Trophoblast cell (in vitro differentiated cells and primary cell): ENCODE results near the gene PHLDB2.
A peak's percentile ranks its signal among the peaks of the same experiment; 100 is the strongest.

Experiments
- DNase-seq, 2 donors: peaks; one replicate each; pipeline ENCODE4 v3.0.0-alpha.2; 2016
- H2AFZ ChIP-seq: 2 replicates; pipeline ENCODE4 v1.6.1; 2013; ENCODE audit warnings: low read length, moderate library complexity, mild to moderate bottlenecking; ENCODE audit not compliant: insufficient read depth, poor library complexity
- H2AK5ac ChIP-seq: 2 replicates; pipeline ENCODE4 v1.6.1; 2013; ENCODE audit warnings: mild to moderate bottlenecking, low read length
- H2BK120ac ChIP-seq: 2 replicates; pipeline ENCODE4 v1.6.1; 2013; ENCODE audit warnings: low read length, mild to moderate bottlenecking, moderate library complexity; ENCODE audit not compliant: insufficient read depth, poor library complexity
- H2BK12ac ChIP-seq: 2 replicates; pipeline ENCODE4 v1.6.1; 2013; ENCODE audit warnings: mild to moderate bottlenecking, low read length, moderate library complexity
- H2BK5ac ChIP-seq: 2 replicates; pipeline ENCODE4 v1.6.1; 2013; ENCODE audit warnings: low read length, low read depth, moderate library complexity, mild to moderate bottlenecking; ENCODE audit not compliant: poor library complexity
- H3K14ac ChIP-seq: 2 replicates; pipeline ENCODE4 v1.6.1; 2013; ENCODE audit warnings: mild to moderate bottlenecking, low read length
- H3K18ac ChIP-seq: 2 replicates; pipeline ENCODE4 v1.6.1; 2013; ENCODE audit warnings: mild to moderate bottlenecking, low read length
- H3K23ac ChIP-seq: 2 replicates; pipeline ENCODE4 v1.6.1; 2013; ENCODE audit warnings: low read length
- H3K27ac ChIP-seq: 2 replicates; pipeline ENCODE4 v1.5.1; 2013; ENCODE audit warnings: low read depth, mild to moderate bottlenecking, inconsistent platforms, low read length, moderate library complexity
- H3K27me3 ChIP-seq: 2 replicates; pipeline ENCODE4 v1.6.1; 2013; ENCODE audit warnings: inconsistent platforms, mild to moderate bottlenecking, low read length, moderate library complexity; ENCODE audit not compliant: insufficient read depth
- H3K36me3 ChIP-seq, 2 experiments: 1 replicate in 1 of 2; 2 replicates in 1 of 2; pipeline ENCODE4 v1.6.1; 2013; ENCODE audit warnings: low read length in 2 of 2, mild to moderate bottlenecking in 2 of 2, moderate library complexity in 1 of 2; ENCODE audit not compliant: insufficient read depth in 2 of 2, control insufficient read depth in 1 of 2
- H3K4ac ChIP-seq: 2 replicates; pipeline ENCODE4 v1.6.1; 2013; ENCODE audit warnings: low read depth, mild to moderate bottlenecking, low read length, moderate library complexity
- H3K4me1 ChIP-seq, 2 experiments: 1 replicate in 1 of 2; 2 replicates in 1 of 2; pipeline ENCODE4 v1.6.1; 2013; ENCODE audit warnings: low read length in 2 of 2, mild to moderate bottlenecking in 2 of 2, moderate library complexity in 1 of 2; ENCODE audit not compliant: insufficient read depth in 2 of 2, control insufficient read depth in 1 of 2
- H3K4me2 ChIP-seq: 2 replicates; pipeline ENCODE4 v1.6.1; 2013; ENCODE audit warnings: inconsistent platforms, mild to moderate bottlenecking, low read length, moderate library complexity
- H3K4me3 ChIP-seq: 2 replicates; pipeline ENCODE4 v1.5.1; 2013; ENCODE audit warnings: mild to moderate bottlenecking, low read depth, low read length, inconsistent platforms
- H3K79me1 ChIP-seq: one replicate; pipeline ENCODE4 v1.6.1; 2013; ENCODE audit warnings: low read length
- H3K79me2 ChIP-seq: 2 replicates; pipeline ENCODE4 v1.6.1; 2013; ENCODE audit warnings: low read length, mild to moderate bottlenecking; ENCODE audit not compliant: control insufficient read depth, insufficient read depth, poor library complexity
- H3K9ac ChIP-seq: 2 replicates; pipeline ENCODE4 v1.6.1; 2013; ENCODE audit warnings: mild to moderate bottlenecking, low read length
- H3K9me3 ChIP-seq: 2 replicates; pipeline ENCODE4 v1.6.1; 2013; ENCODE audit warnings: low read depth, mild to moderate bottlenecking, control low read depth, inconsistent platforms, low read length; ENCODE audit not compliant: insufficient read depth
- H4K12ac ChIP-seq: 2 replicates; pipeline ENCODE4 v1.6.1; 2013; ENCODE audit warnings: low read depth, mild to moderate bottlenecking, low read length, moderate library complexity
- H4K8ac ChIP-seq: 2 replicates; pipeline ENCODE4 v1.6.1; 2013; ENCODE audit warnings: low read depth, mild to moderate bottlenecking, low read length, moderate library complexity
- H4K91ac ChIP-seq: one replicate; pipeline ENCODE4 v1.6.1; 2013; ENCODE audit warnings: low read depth, mild to moderate bottlenecking, low read length, moderate library complexity
- WGBS: extraction: QIAGEN DNeasy Blood & Tissue Kit; methylation state at CpG from one replicate; pipeline ENCODE4 v1.1.7; 2013; ENCODE audit warnings: missing lambda C conversion rate; ENCODE audit not compliant: insufficient read length, insufficient coverage; ENCODE audit errors: extremely low coverage; 5-methylcytosine and 5-hydroxymethylcytosine counted together

PHLDB2 gene

DNA sequence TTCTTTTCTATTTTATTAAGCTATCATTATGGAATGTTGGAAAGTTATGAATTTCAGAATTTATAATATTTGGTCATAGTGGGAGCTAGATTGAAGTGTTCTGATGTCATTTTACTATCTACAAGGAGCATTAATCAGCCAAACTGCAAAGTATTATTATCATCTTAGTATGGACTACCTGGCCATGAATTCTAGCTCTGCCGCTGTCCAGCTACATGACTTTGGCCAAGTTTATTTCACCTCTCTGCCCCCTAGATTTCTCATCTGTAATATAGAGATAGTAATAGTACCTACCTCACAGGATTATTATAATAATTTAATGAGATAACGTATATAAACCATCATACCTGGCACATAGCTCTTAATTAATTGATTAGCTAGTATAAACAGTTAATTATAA, 92.0 kb downstream of the PHLDB2 start:
- Histone ChIP-seq H3K9ac (no peak overlapping the region), H4K8ac (no peak overlapping the region), H3K4me1 (no peaks in the 10 kb centered on the region), H3K4ac (no peak overlapping the region), H4K12ac (no peak overlapping the region), H3K9me3 (no peaks in the 10 kb centered on the region), H3K4me2 (no peak overlapping the region), H3K36me3 (peaks cover 9 to 21% of the 10 kb centered on the region in 2 experiments), H3K79me1 (no peaks in the 10 kb centered on the region), H2BK12ac (no peak overlapping the region), H2AFZ (no peak overlapping the region), H2BK5ac (no peak overlapping the region), H3K27ac (no peak overlapping the region), H2AK5ac (no peak overlapping the region), H3K14ac (no peak overlapping the region), H3K4me3 (no peak overlapping the region), H3K18ac (no peak overlapping the region), H3K79me2 (no peaks in the 10 kb centered on the region), H3K27me3 (no peaks in the 10 kb centered on the region), H2BK120ac (no peak overlapping the region), H4K91ac (no peak overlapping the region), H3K23ac (no peak overlapping the region)
- DNase-seq, result no peak
- no CpG with 5 or more reads among the region's 2 CpGs for WGBS

DNA sequence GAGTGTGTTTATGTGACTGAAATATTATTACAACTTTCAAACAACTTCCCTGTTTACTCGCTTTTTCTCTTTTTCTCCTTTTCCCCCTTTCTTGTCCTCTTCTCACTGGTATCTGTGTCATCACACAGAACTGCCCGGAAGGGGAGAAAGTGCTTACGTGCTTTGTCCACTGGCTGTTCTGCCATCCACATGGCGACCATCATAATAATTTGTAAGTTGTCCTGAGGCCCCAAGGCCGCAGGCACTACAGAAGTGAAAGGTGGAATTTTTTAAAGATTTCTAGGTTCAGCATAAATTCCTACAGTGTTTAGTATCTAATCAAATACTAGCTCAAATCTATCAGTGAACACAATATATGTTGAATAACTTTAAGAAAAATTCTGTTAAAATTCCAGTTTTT, 93.0 kb downstream of the PHLDB2 start:
- H4K12ac ChIP-seq, result no peak overlapping the region
- no peaks in the 10 kb centered on the region for H3K79me2 ChIP-seq
- H3K23ac ChIP-seq, result no peak overlapping the region
- H2BK120ac ChIP-seq, result no peak overlapping the region
- H3K4me1 ChIP-seq, result no peaks in the 10 kb centered on the region
- H4K91ac ChIP-seq, result no peak overlapping the region
- H4K8ac ChIP-seq, result no peak overlapping the region
- no peaks in the 10 kb centered on the region for H3K79me1 ChIP-seq
- H2BK12ac ChIP-seq, result no peak overlapping the region
- no peak overlapping the region for H3K4me3 ChIP-seq
- H3K9ac ChIP-seq, result no peak overlapping the region
- DNase-seq, result peak; percentile 93 to 95
- H3K36me3 ChIP-seq, result peaks cover 9 to 22% of the 10 kb centered on the region in 2 experiments
- H3K14ac ChIP-seq, result no peak overlapping the region
- no peaks in the 10 kb centered on the region for H3K27me3 ChIP-seq
- no CpG with 5 or more reads among the region's 5 CpGs for whole genome bisulfite sequencing
- no peak overlapping the region for H3K27ac ChIP-seq
- H2BK5ac ChIP-seq, result no peak overlapping the region
- no peak overlapping the region for H3K4ac ChIP-seq
- H2AK5ac ChIP-seq, result no peak overlapping the region
- no peaks in the 10 kb centered on the region for H3K9me3 ChIP-seq
- H3K4me2 ChIP-seq, result no peak overlapping the region
- no peak overlapping the region for H3K18ac ChIP-seq
- H2AFZ ChIP-seq, result no peak overlapping the region

DNA sequence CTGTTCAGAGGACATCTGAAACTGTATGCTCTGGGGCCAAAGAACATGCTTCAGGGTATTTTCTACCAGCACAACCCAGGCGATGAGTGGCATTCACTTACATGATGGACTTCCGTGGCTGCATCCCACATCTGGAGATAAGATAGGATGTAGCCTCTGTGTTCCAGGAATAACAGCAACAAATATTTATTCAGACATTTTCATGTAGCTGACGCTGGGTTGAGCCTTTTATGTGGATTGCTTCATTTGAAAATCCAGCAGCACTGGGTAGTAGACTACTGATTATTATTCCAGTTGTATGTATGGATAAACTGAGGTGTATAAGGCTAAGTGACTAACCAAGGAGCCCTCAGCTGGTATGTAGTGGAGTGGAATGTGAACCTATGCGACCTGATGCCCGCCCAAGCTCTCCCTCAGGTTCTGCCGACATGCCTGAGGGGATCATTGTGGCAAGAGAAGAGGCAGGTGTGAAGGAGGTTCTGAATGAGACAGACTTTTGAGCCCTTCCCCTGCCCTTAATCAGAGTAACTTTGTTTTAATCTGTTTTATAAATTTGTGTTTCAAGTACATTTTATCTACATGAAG, 93.9 kb downstream of the PHLDB2 start:
- no peak overlapping the region for H2AK5ac ChIP-seq
- no peak overlapping the region for H2BK12ac ChIP-seq
- DNase-seq, result peak; percentile 86 to 88
- H3K79me1 ChIP-seq, result no peaks in the 10 kb centered on the region
- H3K27me3 ChIP-seq, result no peaks in the 10 kb centered on the region
- no peak overlapping the region for H4K12ac ChIP-seq
- no peak overlapping the region for H2BK120ac ChIP-seq
- H3K23ac ChIP-seq, result no peak overlapping the region
- no peak overlapping the region for H3K4me2 ChIP-seq
- no peak overlapping the region for H3K18ac ChIP-seq
- no CpG with 5 or more reads among the region's 6 CpGs for WGBS
- H3K79me2 ChIP-seq, result no peaks in the 10 kb centered on the region
- H3K9ac ChIP-seq, result no peak overlapping the region
- H4K91ac ChIP-seq, result no peak overlapping the region
- H3K9me3 ChIP-seq, result no peaks in the 10 kb centered on the region
- H4K8ac ChIP-seq, result no peak overlapping the region
- no peak overlapping the region for H3K4me3 ChIP-seq
- H2BK5ac ChIP-seq, result no peak overlapping the region
- no peak overlapping the region for H3K4ac ChIP-seq
- no peaks in the 10 kb centered on the region for H3K4me1 ChIP-seq
- H3K36me3 ChIP-seq, result peaks cover 9 to 22% of the 10 kb centered on the region in 2 experiments
- H2AFZ ChIP-seq, result no peak overlapping the region
- H3K27ac ChIP-seq, result no peak overlapping the region
- no peak overlapping the region for H3K14ac ChIP-seq

DNA sequence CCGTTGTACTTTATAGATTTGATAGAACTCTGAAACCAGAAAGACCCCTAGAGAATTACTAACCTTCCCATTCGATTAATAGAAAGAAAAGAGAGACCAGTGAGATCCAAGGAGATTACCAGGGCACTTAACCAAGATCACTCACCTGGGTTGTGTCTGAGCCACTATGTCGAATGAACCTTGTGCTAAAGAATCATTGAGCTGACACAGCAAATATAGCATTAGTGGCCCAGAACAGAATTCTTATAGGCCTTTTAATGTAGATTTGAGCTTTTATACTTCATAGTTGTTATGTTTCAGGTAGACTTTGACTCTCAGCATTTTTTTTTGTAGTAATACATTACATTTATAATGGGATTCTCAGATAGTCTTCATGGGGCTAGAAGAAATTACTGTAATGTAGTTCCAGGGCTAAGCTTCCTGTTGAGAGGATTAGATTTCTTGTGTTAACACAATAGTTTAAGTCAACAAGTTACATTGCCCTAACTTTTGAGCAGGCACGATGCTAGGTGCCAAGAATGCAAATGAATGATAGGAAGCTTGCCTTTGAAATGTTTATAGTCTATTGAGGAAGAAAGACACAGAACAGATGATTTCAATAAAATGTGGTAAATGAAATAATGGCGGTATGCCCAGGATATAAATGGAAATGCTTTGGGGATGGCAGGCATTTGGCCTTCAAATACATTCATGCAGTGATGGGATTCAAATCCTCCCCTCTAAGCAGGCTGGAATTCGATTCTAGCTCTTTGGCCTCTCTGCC, 95.3 kb downstream of the PHLDB2 start:
- H4K12ac ChIP-seq, result no peak overlapping the region
- no peak overlapping the region for H2BK5ac ChIP-seq
- H3K14ac ChIP-seq, result no peak overlapping the region
- no peak overlapping the region for H3K4ac ChIP-seq
- H3K4me1 ChIP-seq, result no peaks in the 10 kb centered on the region
- H3K18ac ChIP-seq, result no peak overlapping the region
- no peak overlapping the region for H3K27ac ChIP-seq
- no peak for DNase-seq
- WGBS, result no CpG with 5 or more reads among the region's 6 CpGs
- H3K4me2 ChIP-seq, result no peak overlapping the region
- no peak overlapping the region for H2AFZ ChIP-seq
- H3K9ac ChIP-seq, result no peak overlapping the region
- no peak overlapping the region for H3K4me3 ChIP-seq
- no peaks in the 10 kb centered on the region for H3K79me1 ChIP-seq
- no peaks in the 10 kb centered on the region for H3K27me3 ChIP-seq
- H4K91ac ChIP-seq, result no peak overlapping the region
- H4K8ac ChIP-seq, result no peak overlapping the region
- H2BK120ac ChIP-seq, result no peak overlapping the region
- peaks cover 9 to 22% of the 10 kb centered on the region in 2 experiments for H3K36me3 ChIP-seq
- no peak overlapping the region for H2AK5ac ChIP-seq
- no peaks in the 10 kb centered on the region for H3K9me3 ChIP-seq
- no peak overlapping the region for H2BK12ac ChIP-seq
- H3K23ac ChIP-seq, result no peak overlapping the region
- no peaks in the 10 kb centered on the region for H3K79me2 ChIP-seq
